NCI-H524 treated with DMSO at 0.1 percent for 48 hours (cell line): ENCODE data around the gene PPP1R13L.

Experiments used
- DNase-seq: peaks from one replicate; lab custom pipeline; 2025; lab: John Stamatoyannopoulos, UW

PPP1R13L gene

GRCh38 chr19:45406226-45407090, 1.6 kb upstream of the PPP1R13L start, which contains the start of gene POLR1G:
Gene POLR1G, plus strand, starts transcription at chr19:45406644. Its CDS starts 53 bp downstream, at chr19:45406697.
- DNase-seq: peak; percentile 65

- DNase-seq: no peak
Measured at GRCh38 chr19:45405435-45406225, 761 bp upstream of the PPP1R13L start.

GRCh38 chr19:45403781-45404556, 900 bp downstream of the PPP1R13L start:
- no peak for DNase-seq

- DNase-seq: no peak
Measured at GRCh38 chr19:45403272-45403671, 1.6 kb downstream of the PPP1R13L start.

- no peak for DNase-seq
Measured at GRCh38 chr19:45402298-45403061, 2.4 kb downstream of the PPP1R13L start.

- no peak for DNase-seq
Measured at GRCh38 chr19:45401815-45402214, 3.1 kb downstream of the PPP1R13L start.

- DNase-seq: no peak
Measured at GRCh38 chr19:45400192-45400591, 4.7 kb downstream of the PPP1R13L start.

GRCh38 chr19:45395821-45396617, 8.8 kb downstream of the PPP1R13L start:
- no peak for DNase-seq

- DNase-seq: no peak
Measured at GRCh38 chr19:45391871-45392665, 12.8 kb downstream of the PPP1R13L start.

GRCh38 chr19:45391346-45391745, 13.5 kb downstream of the PPP1R13L start:
- DNase-seq: no peak

GRCh38 chr19:45385392-45386221, 19.3 kb downstream of the PPP1R13L start:
- no peak for DNase-seq

- no peak for DNase-seq
Measured at GRCh38 chr19:45382426-45382825, 22.4 kb downstream of the PPP1R13L start.

- DNase-seq: no peak
Measured at GRCh38 chr19:45380107-45380506, 24.8 kb downstream of the PPP1R13L start.

- DNase-seq: no peak
Measured at GRCh38 chr19:45376045-45376724, 28.7 kb downstream of the PPP1R13L start.

GRCh38 chr19:45370410-45371204, 34.3 kb downstream of the PPP1R13L start, which contains the start of gene ERCC2:
Gene ERCC2, minus strand, starts transcription at chr19:45370573. Its CDS starts 33 bp downstream, at chr19:45370540.
- DNase-seq: peak; percentile 71

GRCh38 chr19:45368737-45369340, 36.0 kb downstream of the PPP1R13L start:
- no peak for DNase-seq

- DNase-seq: no peak
Measured at GRCh38 chr19:45368127-45368526, 36.7 kb downstream of the PPP1R13L start.
